ENCODE data around the gene BUD13.

The BUD13 gene

DNA sequence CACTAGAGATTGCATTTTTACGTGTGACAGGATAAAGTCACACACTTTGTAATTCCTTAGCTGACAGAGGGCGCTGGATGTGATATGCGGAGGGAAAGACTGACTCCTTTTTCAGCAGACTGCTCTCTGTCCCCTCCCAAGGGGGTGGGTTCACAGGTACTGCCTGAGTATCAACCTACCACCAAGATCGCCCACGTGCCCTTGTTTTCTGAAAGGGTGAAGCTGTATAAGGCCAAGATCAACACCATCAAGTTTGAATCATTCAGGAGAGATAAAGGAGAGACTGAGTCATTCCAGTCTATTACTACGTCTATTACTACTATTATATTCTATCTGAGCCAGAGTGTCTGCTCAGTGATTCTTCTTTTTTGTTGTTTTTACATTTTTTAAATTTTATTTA, 30.7 kb downstream of the BUD13 start:
- no peak for FAIRE-seq

DNA sequence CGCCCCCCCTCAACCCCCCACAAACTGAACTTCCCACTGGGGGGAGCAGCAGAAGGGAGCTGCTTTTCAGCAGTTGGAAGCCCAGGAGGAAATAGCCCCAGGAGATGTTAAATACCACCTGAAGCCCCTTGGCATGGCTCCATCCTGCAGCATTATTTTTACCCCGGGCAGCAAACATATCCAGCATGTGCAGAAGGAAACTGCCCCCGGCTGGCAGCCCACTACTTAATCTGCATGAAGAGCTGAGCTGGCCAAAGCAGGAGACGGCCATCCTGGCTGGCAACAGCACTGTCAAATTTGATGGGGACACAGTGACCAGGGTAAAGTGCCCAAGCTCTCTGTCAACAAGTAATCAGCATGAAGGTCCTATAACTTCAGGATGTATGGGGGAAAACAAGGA, 32.0 kb downstream of the BUD13 start:
- FAIRE-seq, result no peak

DNA sequence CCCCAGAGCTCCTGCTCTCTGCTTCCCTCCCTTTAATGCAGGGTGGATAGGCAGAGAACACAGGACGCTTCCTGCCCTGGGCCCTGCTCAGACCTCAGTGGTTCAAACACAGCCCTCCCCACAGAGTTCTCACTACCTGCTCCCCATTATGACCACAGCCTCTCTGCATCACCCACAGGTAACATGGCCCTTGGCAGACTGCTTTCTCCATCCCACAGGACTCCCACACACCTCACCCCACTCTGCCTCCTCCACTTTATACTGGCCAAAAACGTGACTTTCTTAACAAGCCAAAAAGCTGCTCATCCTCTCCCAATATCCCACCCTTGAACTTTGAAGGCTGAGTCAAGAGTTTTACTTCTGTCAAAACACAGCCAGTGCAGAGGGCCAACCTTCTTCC, 33.8 kb downstream of the BUD13 start:
- no peak for FAIRE-seq

DNA sequence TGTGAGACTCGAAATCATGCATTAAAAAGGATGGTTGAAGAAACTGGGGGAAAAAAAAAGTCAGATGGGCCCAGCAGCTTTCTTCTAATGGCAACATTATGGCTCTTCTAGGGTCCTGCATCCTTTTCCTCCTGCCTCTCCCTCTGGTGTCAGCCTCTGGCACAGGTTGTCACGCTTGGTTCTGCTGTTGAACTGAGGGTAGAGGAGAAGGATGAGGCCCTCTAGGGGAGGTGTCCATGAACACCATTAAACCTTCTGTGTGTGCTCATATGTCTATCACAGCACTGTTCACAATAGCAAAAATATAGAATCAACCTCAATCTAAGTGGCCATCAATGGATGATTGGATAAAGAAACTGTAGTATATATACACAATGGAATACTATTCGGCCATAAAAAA, 36.0 kb downstream of the BUD13 start:
- no peak for FAIRE-seq

DNA sequence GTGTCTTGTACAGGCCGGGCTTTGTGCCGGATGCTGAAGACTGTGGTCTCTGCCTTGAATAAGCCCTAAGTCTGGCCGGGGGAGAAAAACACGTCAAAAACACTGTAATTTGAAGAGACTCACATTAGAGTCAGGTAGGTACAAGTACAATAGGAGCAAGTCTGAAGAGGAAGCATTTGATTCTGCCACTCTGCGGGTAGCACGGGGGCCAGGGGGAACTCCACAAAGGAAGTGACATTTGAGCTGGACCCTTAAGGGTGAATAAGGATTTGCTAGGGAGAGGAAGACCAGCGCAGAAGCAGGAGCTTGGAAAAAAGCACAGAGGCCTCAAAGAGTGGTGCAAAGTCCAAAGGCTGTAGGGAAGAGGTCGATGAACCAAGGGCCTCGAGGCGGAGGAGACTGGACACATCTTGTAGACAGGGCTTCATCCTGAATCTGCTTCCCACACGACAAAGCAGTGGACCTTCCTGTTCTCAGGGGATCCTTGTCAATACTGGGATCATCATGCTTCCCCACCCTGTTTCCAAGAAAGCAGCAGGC, 38.7 kb downstream of the BUD13 start:
- FAIRE-seq, result no peak

DNA sequence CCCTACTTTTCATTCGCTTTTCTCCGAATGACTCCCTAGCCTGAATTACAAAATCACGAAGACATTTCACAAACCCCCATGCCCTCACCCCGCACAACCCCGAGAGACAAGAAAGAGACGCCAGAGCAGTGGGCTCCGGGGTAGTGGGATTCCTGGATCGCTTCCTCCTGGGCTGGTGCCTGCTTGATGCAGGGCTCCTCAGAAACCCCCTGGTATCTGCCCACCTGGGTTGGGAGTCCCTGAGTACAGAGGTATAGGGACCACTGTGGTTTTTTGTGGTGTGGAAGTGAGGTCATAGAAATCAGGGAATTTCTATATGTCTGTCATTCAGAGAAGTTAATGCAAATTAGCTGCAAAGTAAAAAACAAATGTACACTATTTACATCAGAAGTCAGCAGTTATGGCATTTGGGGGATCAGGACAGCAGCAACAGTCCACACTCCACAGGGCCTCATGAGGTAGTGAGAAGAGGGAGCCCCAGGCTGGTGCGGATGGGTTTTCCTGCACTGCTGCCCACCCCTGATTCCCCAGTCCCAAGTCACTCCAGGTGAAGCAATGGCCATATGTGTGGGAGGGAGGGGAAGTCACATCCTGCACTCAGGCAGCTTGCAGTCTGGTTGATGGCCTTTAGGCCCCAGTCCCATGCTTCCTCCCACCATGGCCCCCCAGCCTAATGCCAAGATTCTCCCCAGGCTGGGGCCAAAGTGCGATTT, 39.6 kb downstream of the BUD13 start:
- FAIRE-seq, result no peak

DNA sequence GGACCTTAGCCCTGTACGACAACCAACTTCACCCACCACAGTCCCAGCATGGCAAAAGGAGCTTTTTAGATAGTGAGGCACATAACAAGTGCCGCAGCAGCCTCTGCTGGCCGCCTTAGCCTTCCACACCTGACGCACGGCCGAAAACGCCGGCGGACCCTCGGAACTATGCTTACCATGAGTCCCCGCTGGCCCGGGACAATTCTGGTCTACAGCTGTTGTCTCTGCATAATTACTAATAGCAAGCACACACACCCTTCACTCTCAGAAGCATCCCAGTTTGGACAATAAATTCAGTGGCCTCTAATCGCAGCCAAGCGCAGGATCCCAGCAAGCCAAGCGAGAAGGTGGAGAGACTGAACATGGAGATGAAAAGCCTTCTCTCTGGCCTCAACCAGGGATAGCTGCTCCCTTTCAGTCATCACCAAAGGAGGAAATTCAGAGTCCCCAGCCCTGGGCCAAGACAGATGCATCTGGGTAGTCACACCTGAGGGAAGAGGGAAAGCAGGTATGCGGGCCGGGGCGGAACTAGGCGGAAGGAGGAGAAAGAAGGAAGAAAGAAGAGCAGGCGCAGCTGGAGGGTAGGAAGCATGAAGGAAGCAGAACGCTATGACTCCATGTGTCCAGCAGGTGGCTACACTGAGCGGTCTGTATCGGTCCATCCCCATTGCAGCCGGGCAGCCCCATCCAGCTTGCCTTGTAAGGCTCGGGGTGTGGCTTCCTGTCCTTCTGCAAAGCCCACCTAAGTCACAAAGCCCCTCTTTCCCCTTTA, 40.3 kb downstream of the BUD13 start:
- no peak for FAIRE-seq

DNA sequence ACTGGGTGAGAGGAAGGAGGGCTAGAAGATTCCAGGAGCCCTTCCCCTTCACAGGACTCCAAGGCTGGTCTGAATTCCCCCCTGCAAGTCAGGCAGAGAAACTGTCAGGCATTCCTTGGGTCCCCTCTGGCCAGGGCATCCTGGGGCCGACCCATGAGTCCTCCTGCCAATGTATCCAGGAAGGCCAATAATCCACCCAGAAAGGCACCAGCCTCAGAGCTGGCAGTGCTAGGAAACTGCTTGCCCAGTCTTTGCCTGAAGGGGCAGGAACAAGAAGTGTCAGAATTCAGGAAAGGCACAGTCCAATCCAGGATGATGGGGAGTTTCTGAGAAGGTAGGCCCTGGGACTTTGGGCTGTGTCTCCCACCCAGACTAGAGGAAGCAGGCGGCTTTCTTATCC, 41.0 kb downstream of the BUD13 start:
- no peak for FAIRE-seq

DNA sequence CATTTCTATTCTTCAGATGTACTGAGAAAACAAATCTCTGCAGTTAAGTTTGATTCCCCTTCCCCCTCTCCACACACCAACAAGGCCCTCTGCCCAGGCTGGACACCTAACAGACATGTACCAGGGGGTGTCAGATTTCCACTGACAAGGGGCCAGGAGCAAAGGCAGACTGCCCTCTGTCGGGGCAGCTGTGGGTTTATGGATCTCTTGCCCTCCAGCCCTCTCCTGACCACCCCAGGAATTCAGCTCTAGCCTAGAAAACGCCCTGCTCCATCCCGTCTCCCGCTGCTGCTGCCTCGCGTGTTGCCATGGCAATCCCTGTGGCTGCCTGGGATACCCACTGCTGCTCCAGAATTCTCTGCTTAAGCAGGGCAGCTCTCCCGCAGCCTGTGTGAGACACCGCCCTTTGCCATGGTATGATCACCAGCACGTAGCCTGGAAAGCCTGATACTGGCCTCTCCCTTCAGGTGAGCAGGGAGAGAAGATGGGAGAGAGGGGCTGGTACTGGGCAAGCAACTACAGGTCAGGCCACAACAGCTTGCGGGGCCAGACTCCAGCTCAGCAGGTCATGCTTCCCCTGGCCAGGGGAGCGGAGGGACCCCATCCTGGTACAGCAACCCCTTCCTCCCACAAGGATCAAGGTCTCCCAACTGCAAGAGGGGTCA, 41.6 kb downstream of the BUD13 start:
- no peak for FAIRE-seq

DNA sequence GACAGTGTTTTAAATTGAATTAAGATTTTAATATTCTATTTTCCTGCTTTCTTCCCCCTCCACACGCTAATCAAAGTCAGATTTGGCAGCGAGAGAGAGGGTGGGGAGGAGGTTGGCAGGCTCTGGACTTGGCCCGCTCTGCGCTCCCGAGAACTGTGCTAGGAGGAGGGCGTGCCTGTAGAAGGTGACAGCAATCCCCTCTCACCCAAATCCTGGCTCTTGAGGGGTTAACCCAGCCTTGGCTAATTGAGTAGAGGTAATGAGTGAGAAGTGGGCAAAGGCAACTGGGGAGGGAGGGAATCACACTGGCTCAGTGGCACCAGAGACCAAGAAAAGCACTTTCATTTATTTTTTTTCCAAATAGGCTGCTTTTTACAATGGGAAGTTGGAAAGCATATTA, 42.2 kb downstream of the BUD13 start:
- FAIRE-seq, result no peak

DNA sequence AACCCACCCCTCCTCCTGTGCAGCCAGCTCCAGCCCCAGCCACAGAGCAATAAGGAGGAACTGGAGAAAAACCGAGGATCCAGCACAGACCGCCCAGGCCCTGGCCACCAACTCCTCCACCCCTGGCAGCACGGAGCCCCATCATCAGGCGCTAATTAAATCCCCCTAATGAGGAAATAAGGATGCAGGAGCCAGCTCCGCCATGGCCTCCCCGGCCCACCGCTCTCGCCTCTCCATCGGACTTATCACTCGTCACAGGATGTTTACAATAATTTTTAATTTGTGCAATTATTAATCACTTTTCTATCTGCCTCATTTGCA, 42.6 kb downstream of the BUD13 start:
- no peak for FAIRE-seq

DNA sequence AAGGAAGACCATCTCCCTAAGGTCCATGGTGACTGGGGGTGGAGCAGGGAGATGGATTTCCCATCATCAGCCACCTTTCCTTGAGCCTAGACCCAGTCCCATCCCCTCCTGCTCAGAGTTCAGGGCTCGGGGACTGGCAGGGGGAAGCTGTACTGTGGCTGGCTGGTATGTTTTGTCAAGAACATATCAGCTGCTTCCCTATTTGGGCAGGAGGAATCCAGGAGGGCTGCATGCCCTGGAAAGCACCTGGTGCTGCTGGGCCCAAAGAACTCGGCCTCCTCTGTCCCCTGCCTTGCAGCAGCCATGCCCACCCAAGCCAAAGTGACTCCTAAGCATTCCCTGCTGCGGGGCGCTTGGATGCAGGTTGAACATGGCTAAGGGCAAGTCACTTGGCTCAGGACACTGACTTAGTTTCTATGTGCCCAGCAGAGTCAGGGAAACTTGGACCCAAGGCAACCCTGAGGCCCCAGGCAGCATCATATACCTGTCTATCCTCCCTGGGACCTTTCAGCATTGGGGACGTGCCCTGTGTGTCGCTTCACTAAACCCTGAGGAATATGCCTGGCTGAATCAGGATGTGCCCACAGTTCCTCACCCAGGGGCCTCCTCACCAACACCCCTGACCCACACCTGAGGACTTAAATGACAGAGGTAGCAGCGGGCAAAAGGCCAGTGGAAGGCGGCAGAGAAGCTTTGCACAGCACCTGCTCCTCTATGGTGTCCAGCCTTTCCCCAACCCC, 43.1 kb downstream of the BUD13 start:
- FAIRE-seq, result no peak

DNA sequence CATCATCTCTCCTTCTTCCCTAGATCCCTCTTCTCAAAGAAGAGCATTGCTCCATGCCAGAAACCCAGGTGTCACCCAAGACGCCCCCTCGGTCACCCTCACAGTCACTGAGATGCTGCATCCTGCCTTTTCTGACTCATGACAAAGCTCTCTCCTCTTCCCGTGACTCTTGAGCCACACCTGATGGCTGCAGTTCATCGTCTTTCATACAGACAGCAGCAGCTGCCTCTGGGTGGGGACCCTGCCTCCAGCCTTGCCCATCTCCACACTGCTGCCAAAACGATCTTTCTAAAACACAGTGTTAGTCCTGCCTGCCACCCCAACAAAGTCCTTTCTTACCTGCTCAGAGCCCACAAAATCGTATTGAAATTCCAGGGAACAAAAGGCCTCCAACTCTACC, 44.8 kb downstream of the BUD13 start:
- FAIRE-seq, result no peak

DNA sequence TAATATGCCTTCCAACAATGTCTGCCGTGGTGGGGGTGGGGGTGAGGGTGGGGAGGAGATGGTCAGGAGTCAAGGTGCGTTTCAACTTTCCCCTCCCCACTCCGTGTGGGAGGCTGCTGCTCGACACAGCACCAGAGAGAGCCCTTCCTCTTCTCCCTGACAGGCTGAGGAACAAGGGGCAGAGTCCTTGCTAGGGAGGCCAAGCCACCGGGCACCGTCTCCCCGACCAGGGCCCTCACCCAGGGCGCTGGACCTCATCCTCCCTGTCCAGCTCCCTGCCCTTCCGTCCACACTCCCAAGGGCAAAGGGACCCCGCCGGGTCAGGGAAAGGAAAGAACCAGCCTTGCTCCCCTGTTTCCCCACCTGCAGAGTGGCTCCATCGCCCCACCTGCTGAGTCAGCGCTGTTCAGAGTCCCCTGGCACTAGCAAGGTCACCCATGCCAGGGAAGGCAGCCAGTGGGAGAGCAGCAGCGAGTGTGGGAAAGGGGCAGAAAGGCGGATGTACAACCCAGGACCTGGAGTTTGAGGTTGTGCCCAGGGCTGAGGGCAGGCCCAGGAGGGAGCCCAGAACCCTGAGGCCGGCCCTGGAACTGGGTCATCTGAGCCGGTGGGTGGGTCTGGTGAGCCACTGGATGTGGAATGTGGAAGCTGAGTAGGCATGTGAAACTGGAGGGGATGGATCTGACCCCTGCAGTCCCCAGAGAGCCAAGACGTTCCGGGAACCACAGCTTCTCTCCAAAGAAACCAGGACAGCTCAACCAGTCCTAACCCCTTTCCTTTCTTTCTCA, 47.2 kb downstream of the BUD13 start:
- no peak for FAIRE-seq

DNA sequence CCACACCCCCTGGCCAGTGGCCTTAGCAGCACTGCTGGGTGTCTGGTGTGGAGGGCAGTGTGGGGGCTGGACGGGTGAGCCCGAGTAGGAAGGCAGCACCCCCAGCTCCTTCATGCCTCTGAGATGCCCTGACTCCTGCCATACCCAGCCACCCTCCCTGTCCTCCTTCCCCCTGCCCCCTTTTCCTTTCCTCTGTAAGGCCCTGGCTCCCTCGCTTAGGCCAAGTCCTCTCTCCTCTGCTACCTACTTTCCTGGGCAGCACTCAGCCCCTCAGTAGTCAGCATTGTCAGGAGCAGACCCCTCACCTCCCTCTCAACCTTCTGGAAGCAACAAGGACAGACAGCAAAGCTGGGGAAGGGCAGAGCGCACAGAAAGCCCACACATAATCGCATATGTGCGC, 48.0 kb downstream of the BUD13 start:
- no peak for FAIRE-seq

DNA sequence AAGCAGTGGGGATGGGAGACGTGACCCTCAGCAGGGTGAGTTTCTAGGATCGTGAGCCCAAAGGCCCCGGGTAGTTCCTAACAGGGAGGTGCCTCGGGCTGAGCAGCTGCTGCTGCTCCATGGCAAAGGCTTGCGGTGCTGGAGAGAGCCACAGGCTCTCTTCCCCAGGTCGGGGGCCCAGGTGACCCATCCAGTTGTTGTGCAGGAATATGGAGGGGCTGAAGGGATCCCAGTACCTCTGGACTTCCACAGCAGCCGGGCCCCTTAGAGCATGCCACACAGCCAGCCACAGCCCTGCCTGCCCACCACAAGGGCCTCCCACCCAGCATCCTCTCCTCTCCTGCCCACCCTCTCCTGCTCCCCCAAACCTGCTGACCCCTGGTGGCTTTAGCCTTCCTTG, 49.3 kb downstream of the BUD13 start:
- FAIRE-seq, result no peak

DNA sequence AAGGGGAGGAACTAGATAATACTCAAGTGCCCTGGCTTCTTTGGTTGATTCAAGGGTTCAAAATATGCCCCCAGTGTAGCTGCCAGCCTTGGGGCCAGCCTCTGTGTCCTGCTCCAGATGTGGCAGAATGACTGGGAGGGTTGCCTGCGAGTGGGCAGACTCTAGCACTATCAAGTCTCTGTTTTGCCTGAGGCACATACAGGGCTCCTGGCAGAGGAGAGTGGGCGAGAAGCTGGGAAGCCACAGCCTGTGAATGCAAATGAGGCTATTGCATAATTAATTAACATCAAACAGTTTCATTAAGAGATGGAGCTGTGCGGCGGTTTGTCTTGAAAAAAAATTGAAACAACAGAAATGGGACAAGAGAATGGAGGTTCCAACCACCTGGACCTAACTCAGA, 50.8 kb downstream of the BUD13 start:
- FAIRE-seq, result no peak

DNA sequence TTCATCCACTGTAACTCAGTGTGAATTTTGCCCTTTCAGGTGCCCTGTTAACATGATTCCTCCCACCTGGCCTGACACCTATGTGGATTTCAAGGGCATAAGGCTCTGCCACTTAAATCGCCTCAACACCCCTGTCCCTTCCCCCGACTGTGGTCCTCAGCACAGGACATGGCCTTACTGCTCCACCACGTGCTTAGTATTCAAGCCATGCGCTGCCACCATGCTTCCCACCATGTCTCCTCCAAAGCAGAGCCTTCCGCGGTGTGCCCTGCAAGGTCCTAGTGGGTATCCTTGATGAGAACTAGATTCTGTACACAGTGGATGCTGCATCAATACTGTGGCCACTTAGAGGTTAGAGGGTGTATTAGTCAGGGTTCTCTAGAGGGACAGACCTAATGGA, 51.9 kb downstream of the BUD13 start:
- FAIRE-seq, result no peak

DNA sequence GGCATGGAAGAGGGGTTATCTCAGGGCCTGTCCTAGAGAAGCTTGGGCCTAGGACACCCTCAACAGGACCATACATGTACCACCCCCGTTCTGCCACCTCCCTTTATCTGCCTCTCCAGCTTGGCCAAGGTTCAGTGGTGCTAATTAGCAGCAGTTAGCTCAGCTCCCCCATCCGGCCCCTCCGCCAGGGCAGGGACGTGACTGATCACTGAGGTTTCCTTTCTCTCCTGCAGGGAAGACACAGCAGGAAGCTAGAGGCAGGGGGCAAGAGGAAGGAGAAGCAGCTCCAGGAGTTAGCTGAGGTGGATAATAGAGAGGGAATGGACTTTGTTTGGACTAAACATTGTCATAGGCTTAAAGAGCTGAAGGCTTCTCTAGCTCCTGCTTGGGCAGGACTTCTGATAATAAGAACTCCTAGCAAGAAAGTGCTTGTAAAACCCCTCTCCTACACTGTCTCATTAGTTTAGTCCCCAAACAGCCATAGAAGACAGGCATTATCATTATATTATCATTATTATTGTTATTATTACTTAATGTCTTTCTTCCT, 53.8 kb downstream of the BUD13 start:
- no peak for FAIRE-seq

DNA sequence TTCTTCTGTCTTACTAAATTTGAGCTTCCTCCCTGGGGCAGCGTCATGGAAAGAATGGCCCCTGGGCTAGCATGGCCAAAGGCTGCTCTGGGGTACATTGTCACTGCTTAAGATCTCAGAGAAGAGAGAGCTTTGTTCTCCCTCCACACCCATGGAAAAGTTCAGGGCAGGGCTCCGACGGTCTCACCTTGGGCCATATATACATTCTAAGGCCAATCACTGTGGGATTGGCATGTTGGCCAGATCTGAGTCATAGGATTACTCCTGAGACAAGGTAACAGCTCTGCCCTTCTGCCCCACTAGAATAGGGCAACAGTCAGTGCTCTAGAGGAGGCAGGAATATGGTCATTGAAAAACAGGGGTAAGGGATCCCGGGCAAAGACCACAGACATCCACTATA, 56.2 kb downstream of the BUD13 start:
- FAIRE-seq, result no peak

DNA sequence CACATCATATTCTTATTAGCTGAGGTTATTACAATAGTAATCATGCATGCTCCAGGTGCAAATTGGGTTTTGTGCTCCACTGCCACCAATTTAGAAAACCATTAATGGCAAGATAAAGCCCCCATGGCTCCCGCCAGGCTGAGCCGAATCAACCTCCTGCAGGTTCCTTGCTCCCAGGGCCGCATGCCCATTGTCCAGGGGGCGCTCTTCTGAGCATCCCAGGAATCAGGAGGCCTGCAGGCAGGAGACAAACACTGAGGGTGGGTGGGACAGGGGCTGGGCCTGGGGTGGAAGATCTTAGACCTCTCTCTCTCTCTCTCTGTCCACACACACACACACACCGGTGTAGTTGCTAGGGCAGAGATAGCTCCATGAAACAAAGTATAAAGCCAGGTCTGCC, 57.4 kb downstream of the BUD13 start:
- FAIRE-seq, result no peak

DNA sequence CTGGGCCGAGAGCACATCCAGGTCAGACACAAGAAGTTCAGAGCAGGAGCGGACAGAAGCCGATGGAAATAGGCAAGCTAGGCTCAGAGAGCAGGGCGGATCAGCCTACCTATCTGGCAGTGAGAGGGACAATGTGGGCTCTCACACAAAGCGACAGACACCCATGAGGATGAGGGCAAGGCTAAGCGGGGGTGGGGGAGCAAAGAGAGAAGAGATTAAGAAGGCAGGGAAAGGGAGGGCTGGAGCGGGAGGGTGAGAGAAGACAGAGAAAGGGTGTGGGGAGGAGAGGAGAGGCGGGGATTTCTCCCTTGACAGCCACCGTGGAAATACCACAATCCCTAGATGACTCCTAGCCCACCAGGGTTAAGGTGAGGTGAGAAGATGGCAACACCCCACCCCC, 57.9 kb downstream of the BUD13 start:
- no peak for FAIRE-seq
